CD14-positive monocyte (primary cell): Measurements from ENCODE around the gene SNAPC4. TPM values are rescaled to one million over a fixed set of nuclear protein-coding genes. Genes with fewer than 3 reads are reported as not detected.

Experiments
- DNase-seq, 3 donors: peaks; one replicate each; pipeline ENCODE4 v3.0.0-alpha.2; 2011 to 2022
- H2AFZ ChIP-seq: 2 replicates; pipeline ENCODE4 v1.6.0; 2012; ENCODE audit warnings: mild to moderate bottlenecking, low read depth, low read length, inconsistent platforms; ENCODE audit not compliant: insufficient read depth, poor library complexity, severe bottlenecking
- H3K27ac ChIP-seq, 2 donors: 1 replicate in 1 of 2; 2 replicates in 1 of 2; pipeline ENCODE4 v1.5.1; 2012 to 2013; ENCODE audit warnings: low read length in 2 of 2, control low read depth in 1 of 2, inconsistent platforms in 1 of 2, low read depth in 1 of 2, mild to moderate bottlenecking in 1 of 2
- H3K27me3 ChIP-seq, 2 donors: one replicate each; pipeline versions ENCODE4 v1.6.0 to v1.6.1; 2011 to 2013; ENCODE audit warnings: low read length in 2 of 2; ENCODE audit not compliant: control insufficient read depth in 2 of 2, insufficient read depth in 2 of 2
- H3K36me3 ChIP-seq, 2 donors: replicated peaks in 1 of 2; 1 replicate in 1 of 2; 2 replicates in 1 of 2; pipeline versions ENCODE4 v1.5.1 to v1.6.1; 2012 to 2013; ENCODE audit warnings: low read length in 2 of 2, control low read depth in 1 of 2, inconsistent platforms in 1 of 2, mild to moderate bottlenecking in 1 of 2; ENCODE audit not compliant: insufficient read depth in 2 of 2, control insufficient read depth in 1 of 2
- H3K4me1 ChIP-seq, 2 donors: 1 replicate in 1 of 2; 2 replicates in 1 of 2; pipeline versions ENCODE4 v1.5.1 to v1.6.1; 2012 to 2013; ENCODE audit warnings: low read length in 2 of 2, control low read depth in 1 of 2, inconsistent platforms in 1 of 2, mild to moderate bottlenecking in 1 of 2, moderate library complexity in 1 of 2; ENCODE audit not compliant: insufficient read depth in 2 of 2, control insufficient read depth in 1 of 2
- H3K4me2 ChIP-seq: replicated peaks from 2 replicates; pipeline ENCODE3; 2012; ENCODE audit warnings: low read length, moderate library complexity, mild to moderate bottlenecking; ENCODE audit not compliant: poor library complexity, severe bottlenecking; ENCODE audit errors: extremely low read depth
- H3K4me3 ChIP-seq, 3 experiments: fragments of 200-600 bp in 1 of 3; sonication (generic) in 1 of 3; replicated peaks in 1 of 3; 1 replicate in 2 of 3; 2 replicates in 1 of 3; pipeline ENCODE4 v1.5.1; 2011 to 2013; ENCODE audit warnings: low read length in 3 of 3, mild to moderate bottlenecking in 3 of 3, control low read depth in 2 of 3, low read depth in 2 of 3, inconsistent platforms in 1 of 3, moderate library complexity in 1 of 3
- H3K79me2 ChIP-seq: 2 replicates; pipeline ENCODE4 v1.6.0; 2012; ENCODE audit warnings: mild to moderate bottlenecking, control low read depth, inconsistent platforms, low read length, moderate library complexity; ENCODE audit not compliant: insufficient read depth
- H3K9ac ChIP-seq: 2 replicates; pipeline ENCODE4 v1.6.0; 2017; ENCODE audit warnings: low read length, mild to moderate bottlenecking; ENCODE audit not compliant: insufficient read depth, poor library complexity, severe bottlenecking
- H3K9me3 ChIP-seq, 2 donors: replicated peaks in 1 of 2; 1 replicate in 1 of 2; 2 replicates in 1 of 2; pipeline versions ENCODE4 v1.5.1 to v1.6.1; 2012 to 2013; ENCODE audit warnings: low read length in 2 of 2, control low read depth in 1 of 2; ENCODE audit not compliant: control insufficient read depth in 1 of 2, insufficient read depth in 1 of 2
- H4K20me1 ChIP-seq: 2 replicates; pipeline ENCODE4 v1.6.0; 2012; ENCODE audit warnings: mild to moderate bottlenecking, low read length, control low read depth, moderate library complexity; ENCODE audit not compliant: insufficient read depth
- H3K27ac Mint-ChIP-seq, 7 donors: one replicate each; pipeline ENCODE4 v1.8.0; 2020; ENCODE audit warnings: mild to moderate bottlenecking in 7 of 7, mixed read lengths in 7 of 7, moderate library complexity in 6 of 7, inconsistent platforms in 2 of 7
- H3K27me3 Mint-ChIP-seq, 3 donors: one replicate each; pipeline ENCODE4 v1.8.0; 2021 to 2022; ENCODE audit warnings: low read depth in 3 of 3, mild to moderate bottlenecking in 3 of 3, mixed read lengths in 3 of 3, moderate library complexity in 3 of 3, inconsistent platforms in 1 of 3
- H3K36me3 Mint-ChIP-seq, 2 donors: one replicate each; pipeline ENCODE4 v1.8.0; 2020; ENCODE audit warnings: mixed read lengths in 2 of 2, inconsistent platforms in 1 of 2, mild to moderate bottlenecking in 1 of 2
- H3K4me1 Mint-ChIP-seq: one replicate; pipeline ENCODE4 v1.8.0; 2020; ENCODE audit warnings: mild to moderate bottlenecking, mixed read lengths
- H3K4me3 Mint-ChIP-seq, 2 donors: one replicate each; pipeline ENCODE4 v1.8.0; 2020; ENCODE audit warnings: mild to moderate bottlenecking in 2 of 2, mixed read lengths in 2 of 2, moderate library complexity in 1 of 2
- H3K9me3 Mint-ChIP-seq, 7 donors: one replicate each; pipeline ENCODE4 v1.8.0; 2020 to 2022; ENCODE audit warnings: mixed read lengths in 7 of 7, mild to moderate bottlenecking in 6 of 7, moderate library complexity in 6 of 7, inconsistent platforms in 2 of 7
- WGBS: methylation state at CpG from one replicate; pipeline ENCODE4 v1.1.5; 2013; ENCODE audit warnings: missing lambda C conversion rate; ENCODE audit not compliant: insufficient coverage; 5-methylcytosine and 5-hydroxymethylcytosine counted together
- intact Hi-C, 2 donors: fragments of 100-400 bp; cut with micrococcal nuclease; formaldehyde crosslinking; loops; one replicate each; pipeline versions ENCODE4 v1.15.0 to v1.15.1; 2023
- polyA plus RNA-seq, 3 donors: library from polyadenylated mRNA; depleted of rRNA in 1 of 3; unstranded in 2 of 3; stranded (reverse) in 1 of 3; fragments of 300-500 nt in 2 of 3; fragments of >200 nt in 1 of 3; fragmentation: Illumina TruSeq in 2 of 3; gene quantifications; 1 replicate in 2 of 3; 2 replicates in 1 of 3; pipeline ENCODE4 v1.2.3, GENCODE V29; 2012 to 2021
- TF ChIP-seq, protein P1 (sequence below): fragments of 200-600 bp; IDR thresholded peaks from one replicate; pipeline ENCODE4 v1.8.0; 2022; ENCODE audit warnings: antibody characterized with exemption, mild to moderate bottlenecking

The SNAPC4 gene
- polyA plus RNA-seq, 3 donors = 0.59 to 6.7 (median 1.2) TPM

- H3K4me3 Mint-ChIP-seq = no peak overlapping the region
- Histone ChIP-seq H4K20me1 (peaks cover 45% of the 10 kb centered on the region), H3K79me2 (peaks cover 9% of the 10 kb centered on the region), H3K27ac (peak overlapping the region; percentile 49 to 52), H3K4me3 (no peak overlapping the region), H2AFZ (no peak overlapping the region), H3K9ac (no peak overlapping the region), H3K36me3 (peaks cover 48 to 55% of the 10 kb centered on the region in 2 donors), H3K4me2 (no peak overlapping the region), H3K27me3 (no peaks in the 10 kb centered on the region), H3K4me1 (peaks cover 37 to 46% of the 10 kb centered on the region in 2 donors), H3K9me3 (no peaks in the 10 kb centered on the region)
- H3K4me1 Mint-ChIP-seq = peaks cover 24% of the 10 kb centered on the region
- TF ChIP-seq, protein P1, sequence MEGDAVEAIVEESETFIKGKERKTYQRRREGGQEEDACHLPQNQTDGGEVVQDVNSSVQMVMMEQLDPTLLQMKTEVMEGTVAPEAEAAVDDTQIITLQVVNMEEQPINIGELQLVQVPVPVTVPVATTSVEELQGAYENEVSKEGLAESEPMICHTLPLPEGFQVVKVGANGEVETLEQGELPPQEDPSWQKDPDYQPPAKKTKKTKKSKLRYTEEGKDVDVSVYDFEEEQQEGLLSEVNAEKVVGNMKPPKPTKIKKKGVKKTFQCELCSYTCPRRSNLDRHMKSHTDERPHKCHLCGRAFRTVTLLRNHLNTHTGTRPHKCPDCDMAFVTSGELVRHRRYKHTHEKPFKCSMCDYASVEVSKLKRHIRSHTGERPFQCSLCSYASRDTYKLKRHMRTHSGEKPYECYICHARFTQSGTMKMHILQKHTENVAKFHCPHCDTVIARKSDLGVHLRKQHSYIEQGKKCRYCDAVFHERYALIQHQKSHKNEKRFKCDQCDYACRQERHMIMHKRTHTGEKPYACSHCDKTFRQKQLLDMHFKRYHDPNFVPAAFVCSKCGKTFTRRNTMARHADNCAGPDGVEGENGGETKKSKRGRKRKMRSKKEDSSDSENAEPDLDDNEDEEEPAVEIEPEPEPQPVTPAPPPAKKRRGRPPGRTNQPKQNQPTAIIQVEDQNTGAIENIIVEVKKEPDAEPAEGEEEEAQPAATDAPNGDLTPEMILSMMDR = no peak
- intact Hi-C loops = loop anchor here in 1 of 2 donors (10.0 kb wide), 1 partner anchor 118 kb away; the partner anchor contains the start of gene SEC16A
- peaks cover 0 to 2% (median 0%) of the 10 kb centered on the region in 7 donors for H3K9me3 Mint-ChIP-seq
- H3K27ac Mint-ChIP-seq = no peak overlapping the region
- 95% methylated on average over 9 of the region's 9 CpGs for WGBS
- peaks cover 1 to 2% (median 2%) of the 10 kb centered on the region in 3 donors for H3K27me3 Mint-ChIP-seq
- H3K36me3 Mint-ChIP-seq = peaks cover 25 to 43% of the 10 kb centered on the region in 2 donors
- DNase-seq = no peak
Observed at GRCh38 chr9:136366826-136367225, 33.1 kb downstream of the SNAPC4 start.

- peak overlapping the region in 1 of 3 experiments; percentile 44 for H3K4me3 ChIP-seq
- peaks cover 23 to 35% of the 10 kb centered on the region in 2 donors for H3K36me3 Mint-ChIP-seq
- peaks cover 38 to 46% of the 10 kb centered on the region in 2 donors for H3K36me3 ChIP-seq
- H3K27ac Mint-ChIP-seq = peak overlapping the region; percentile 60 to 92 (median 76)
- H2AFZ ChIP-seq = peak overlapping the region; percentile 35
- TF ChIP-seq, protein P1 = no peak
- peaks cover 35 to 42% of the 10 kb centered on the region in 2 donors for H3K4me1 ChIP-seq
- H3K4me3 Mint-ChIP-seq = peak overlapping the region; percentile 60 to 84
- peaks cover 4% of the 10 kb centered on the region for H3K79me2 ChIP-seq
- H4K20me1 ChIP-seq = peaks cover 35% of the 10 kb centered on the region
- peaks cover 24% of the 10 kb centered on the region for H3K4me1 Mint-ChIP-seq
- peak overlapping the region; percentile 49 to 52 for H3K27ac ChIP-seq
- no peaks in the 10 kb centered on the region for H3K9me3 ChIP-seq
- H3K9me3 Mint-ChIP-seq = peaks cover 0 to 2% (median 0%) of the 10 kb centered on the region in 7 donors
- peak overlapping the region; percentile 10 for H3K9ac ChIP-seq
- WGBS = 9% methylated on average over 8 of the region's 9 CpGs
- peaks cover 1 to 2% (median 2%) of the 10 kb centered on the region in 3 donors for H3K27me3 Mint-ChIP-seq
- intact Hi-C loops = loop anchor here in 1 of 2 donors (10.0 kb wide), 1 partner anchor 119 kb away; the partner anchor contains the start of gene SEC16A
- H3K4me2 ChIP-seq = peak overlapping the region; percentile 66
- DNase-seq = peak; percentile 46 to 60 (median 57)
- no peaks in the 10 kb centered on the region for H3K27me3 ChIP-seq
Observed at GRCh38 chr9:136365775-136366222, 34.2 kb downstream of the SNAPC4 start.
